GM12878 (cell line): ENCODE data around the gene LMX1A. TPM values are rescaled to one million over a fixed set of nuclear protein-coding genes. Genes with fewer than 3 reads are reported as not detected.

ENCODE experiments used
- ATAC-seq: fragments of 200-7000 bp; cut with Tn5 transposase; 3 replicates; pipeline ENCODE4 v1.9.1; 2020; ENCODE audit warnings: mild to moderate bottlenecking, moderate library complexity
- BruUV-seq: library from RNA; stranded (reverse); fragments of 400-500 nt; replicated peaks from 2 replicates; lab custom pipeline; 2021; lab: Mats Ljungman, UMichigan
- CTCF ChIA-PET: fragments of 300-600 bp; sonication (Branson Sonifier 250); formaldehyde crosslinking; extraction: SDS; loops from one replicate; lab custom pipeline; 2021; ENCODE audit warnings: inconsistent platforms; lab: Yijun Ruan, JAX
- POLR2A ChIA-PET: fragments of 350-600 bp; formaldehyde crosslinking; extraction: SDS; loops from one replicate; lab custom pipeline; 2021; ENCODE audit warnings: inconsistent platforms; lab: Charles Lee
- RAD21 ChIA-PET: fragments of 300-600 bp; sonication (Branson Sonifier 250); formaldehyde crosslinking; loops from one replicate; lab custom pipeline; 2023; ENCODE audit warnings: antibody characterized with exemption; ENCODE audit not compliant: unreplicated experiment; lab: Charles Lee
- SMC1A ChIA-PET: fragments of 300-600 bp; sonication (Branson Sonifier 250); formaldehyde crosslinking; loops from one replicate; lab custom pipeline; 2023; ENCODE audit not compliant: unreplicated experiment, uncharacterized antibody; lab: Charles Lee
- DNase-seq: peaks from one replicate; pipeline ENCODE4 v3.0.0-alpha.2; 2011; ENCODE audit warnings: low read depth, low spot score
- FAIRE-seq: peaks from 3 replicates; lab custom pipeline; 2011; peaks lifted over from hg19 to GRCh38; lab: Jason Lieb, UNC
- H2AFZ ChIP-seq: 2 replicates; pipeline ENCODE4 v1.6.0; 2011; ENCODE audit warnings: low read depth, low read length, control low read depth; ENCODE audit not compliant: control insufficient read depth
- H3K27ac ChIP-seq: 2 replicates; pipeline ENCODE4 v1.5.1; 2011; ENCODE audit warnings: control low read depth; ENCODE audit not compliant: control insufficient read depth, insufficient read depth
- H3K27me3 ChIP-seq, 2 experiments: replicated peaks in 1 of 2; 2 replicates each; pipeline versions ENCODE4 v1.6.0 to v1.6.1; 2011; ENCODE audit warnings: low read length in 1 of 2; ENCODE audit not compliant: control insufficient read depth in 2 of 2, insufficient read depth in 2 of 2
- H3K36me3 ChIP-seq, 2 experiments: 2 replicates each; pipeline ENCODE4 v1.5.1; 2011; ENCODE audit warnings: low read length in 1 of 2; ENCODE audit not compliant: control insufficient read depth in 2 of 2, insufficient read depth in 2 of 2
- H3K4me1 ChIP-seq: 2 replicates; pipeline ENCODE4 v1.6.1; 2011; ENCODE audit warnings: mild to moderate bottlenecking, low read length, moderate library complexity, mixed read lengths; ENCODE audit not compliant: control insufficient read depth, insufficient read depth
- H3K4me2 ChIP-seq: 2 replicates; pipeline ENCODE4 v1.6.0; 2011; ENCODE audit warnings: control low read depth; ENCODE audit not compliant: control insufficient read depth, insufficient read depth
- H3K4me3 ChIP-seq: fragments of 200-600 bp; sonication (generic); 2 replicates; pipeline ENCODE4 v1.5.1; 2016
- H3K79me2 ChIP-seq: 2 replicates; pipeline ENCODE4 v1.6.0; 2011; ENCODE audit warnings: low read length; ENCODE audit not compliant: control insufficient read depth, insufficient read depth
- H3K9ac ChIP-seq: 2 replicates; pipeline ENCODE4 v1.8.0; 2011; ENCODE audit warnings: low read length, control low read depth, mixed read lengths; ENCODE audit not compliant: control insufficient read depth, insufficient read depth
- H3K9me3 ChIP-seq: replicated peaks from 3 replicates; pipeline ENCODE4 v1.5.1; 2011; ENCODE audit warnings: mild to moderate bottlenecking, low read length; ENCODE audit not compliant: control insufficient read depth, insufficient read depth
- H4K20me1 ChIP-seq: 2 replicates; pipeline ENCODE4 v1.6.0; 2011; ENCODE audit not compliant: control insufficient read depth, insufficient read depth
- BHLHE40 ChIP-seq, 2 experiments: fragments of 450-650 bp in 1 of 2; IDR thresholded peaks; 2 replicates each; pipeline ENCODE4 v1.6.1; 2011 to 2017; ENCODE audit warnings: low read depth in 2 of 2, borderline replicate concordance in 1 of 2, improper control_type of control experiment in 1 of 2, low read length in 1 of 2, mild to moderate bottlenecking in 1 of 2
- EGR1 ChIP-seq, 2 experiments: IDR thresholded peaks; 1 replicate in 1 of 2; 2 replicates in 1 of 2; pipeline ENCODE4 v1.6.1; 2011 to 2012; ENCODE audit warnings: low read depth in 2 of 2, low read length in 2 of 2, borderline replicate concordance in 1 of 2, mild to moderate bottlenecking in 1 of 2, moderate library complexity in 1 of 2
- ESRRA ChIP-seq: IDR thresholded peaks from 2 replicates; pipeline ENCODE4 v1.6.1; 2012; ENCODE audit warnings: mild to moderate bottlenecking, low read length, improper control_type of control experiment
- EZH2 ChIP-seq: IDR thresholded peaks from 2 replicates; pipeline ENCODE4 v1.6.1; 2012; ENCODE audit warnings: low read depth, mild to moderate bottlenecking, control low read depth, inconsistent platforms, low read length, borderline replicate concordance; ENCODE audit not compliant: control insufficient read depth
- GABPA ChIP-seq: IDR thresholded peaks from 2 replicates; pipeline ENCODE4 v1.6.1; 2014; ENCODE audit warnings: antibody characterized with exemption, low read depth, mild to moderate bottlenecking, inconsistent platforms
- GATAD2B ChIP-seq: fragments of 450-650 bp; conservative IDR thresholded peaks from 2 replicates; pipeline ENCODE4 v1.6.1; 2017; ENCODE audit warnings: low read depth, mild to moderate bottlenecking, moderate library complexity
- KAT2A ChIP-seq: conservative IDR thresholded peaks from 2 replicates; pipeline ENCODE4 v1.6.1; 2011; ENCODE audit warnings: low read depth, low read length; ENCODE audit not compliant: control insufficient read depth
- KDM1A ChIP-seq: fragments of 200-600 bp; sonication (generic); IDR thresholded peaks from 2 replicates; pipeline ENCODE4 v1.6.1; 2016; ENCODE audit warnings: borderline replicate concordance
- NFYB ChIP-seq: IDR thresholded peaks from 2 replicates; pipeline ENCODE4 v1.6.1; 2011; ENCODE audit warnings: low read depth, mild to moderate bottlenecking, low read length, improper control_type of control experiment, moderate library complexity; ENCODE audit not compliant: insufficient read depth
- NR2C2 ChIP-seq: IDR thresholded peaks from 2 replicates; pipeline ENCODE4 v1.6.1; 2011; ENCODE audit warnings: borderline replicate concordance, low read depth; ENCODE audit not compliant: control insufficient read depth, insufficient read length
- PML ChIP-seq: IDR thresholded peaks from 2 replicates; pipeline ENCODE4 v1.6.1; 2012; ENCODE audit warnings: low read length, inconsistent platforms
- RAD51 ChIP-seq: fragments of 450-650 bp; IDR thresholded peaks from 2 replicates; pipeline ENCODE4 v1.6.1; 2016; ENCODE audit warnings: moderate library complexity, mild to moderate bottlenecking, inconsistent platforms
- SREBF1 ChIP-seq: IDR thresholded peaks from 2 replicates; pipeline ENCODE4 v1.6.1; 2012; ENCODE audit warnings: mild to moderate bottlenecking, low read length
- TBL1XR1 ChIP-seq: IDR thresholded peaks from 2 replicates; pipeline ENCODE4 v1.6.1; 2012; ENCODE audit warnings: low read depth, low read length, improper control_type of control experiment
- YY1 ChIP-seq: IDR thresholded peaks from 2 replicates; pipeline ENCODE4 v1.6.1; 2011; ENCODE audit warnings: low read depth, mild to moderate bottlenecking, low read length
- ZBTB33 ChIP-seq: fragments of 450-650 bp; IDR thresholded peaks from 2 replicates; pipeline ENCODE4 v1.6.1; 2017; ENCODE audit warnings: mild to moderate bottlenecking
- ZBTB40 ChIP-seq: fragments of 450-650 bp; IDR thresholded peaks from 2 replicates; pipeline ENCODE4 v1.6.1; 2016; ENCODE audit warnings: mild to moderate bottlenecking, moderate library complexity, borderline replicate concordance
- WGBS: methylation state at CpG from one replicate; pipeline ENCODE4 v1.1.6; 2016; ENCODE audit warnings: low lambda C conversion rate; ENCODE audit not compliant: insufficient replicate concordance, insufficient coverage; ENCODE audit errors: missing lambda C conversion rate; 5-methylcytosine and 5-hydroxymethylcytosine counted together
- in situ Hi-C: fragments of 300-500 bp; cut with MboI; formaldehyde crosslinking; loops from 9 replicates; pipeline ENCODE4 v1.14.3; 2018; ENCODE audit warnings: mixed read lengths
- intact Hi-C: fragments of 100-400 bp; cut with micrococcal nuclease; formaldehyde crosslinking; loops from one replicate; pipeline ENCODE4 v1.14.2; 2022; ENCODE audit not compliant: unreplicated experiment
- polyA plus RNA-seq, 11 experiments: library from polyadenylated mRNA; depleted of rRNA in 4 of 11; unstranded in 6 of 11; stranded (reverse) in 5 of 11; fragments of >200 nt; fragmentation: Nextera tagmentation in 4 of 11; fragmentation: Illumina TruSeq in 1 of 11; extraction: Ambion mirVana in 4 of 11; extraction: Trizol in 1 of 11; gene quantifications; 1 replicate in 1 of 11; 2 replicates in 10 of 11; pipeline versions ENCODE4 v1.2.1 to v1.2.3, GENCODE V29; 2011 to 2016; ENCODE audit warnings: inconsistent platforms in 2 of 11, missing spikeins in 2 of 11, low read depth in 1 of 11
- total RNA-seq, 4 experiments: library from RNA; depleted of rRNA in 3 of 4; stranded (reverse); fragments of >200 nt in 3 of 4; fragmentation: Illumina TruSeq in 1 of 4; extraction: Trizol in 1 of 4; gene quantifications; 2 replicates each; pipeline versions ENCODE4 v1.2.1 to v1.2.3, GENCODE V29; 2013 to 2021

The LMX1A gene
- total and polyA plus RNA-seq, 10 of the 15 experiments (the other 5 are each of a cell fraction or from before 2014, with no cell fraction given): not detected

GRCh38 chr1:165355139-165355976 is 1.2 kb downstream of the LMX1A start:
- in situ Hi-C loops (no loop called here), intact Hi-C loops (no loop called here)
- Histone ChIP-seq H3K27ac (no peak overlapping the region), H2AFZ (no peak overlapping the region), H3K79me2 (no peaks in the 10 kb centered on the region), H3K27me3 (peaks cover 14 to 15% of the 10 kb centered on the region in 2 experiments), H3K9ac (no peak overlapping the region), H3K4me1 (no peaks in the 10 kb centered on the region), H3K4me2 (no peak overlapping the region), H3K4me3 (no peak overlapping the region), H3K36me3 (no peaks in the 10 kb centered on the region), H3K9me3 (no peaks in the 10 kb centered on the region), H4K20me1 (no peaks in the 10 kb centered on the region)
- WGBS: 25% methylated on average over 51 of the region's 53 CpGs
- no peak for DNase-seq
- SMC1A ChIA-PET: no interaction called here
- no peak for FAIRE-seq
- no peak for ATAC-seq
- CTCF ChIA-PET: interaction anchor here (0.8 kb wide), 1 partner anchor 12 kb away, joined by 5 read pairs; no protein-coding TSS in a partner anchor
- TF ChIP-seq RAD51 (no peak), ZBTB33 (no peak), EZH2 (no peak), NFYB (no peak), BHLHE40 (IDR thresholded peaks at IDR 0.05; ENCODE audit: borderline replicate concordance in 1 of 2, low read depth in 2 of 2, low read length in 1 of 2) (no peak), SREBF1 (no peak), ZBTB40 (no peak), GABPA (no peak), EGR1 (IDR thresholded peaks at IDR 0.05; ENCODE audit: borderline replicate concordance in 1 of 2, low read depth in 2 of 2, low read length in 2 of 2) (no peak), TBL1XR1 (no peak), GATAD2B (no peak), YY1 (no peak), KAT2A (no peak), NR2C2 (no peak), ESRRA (no peak), PML (no peak), KDM1A (no peak)
- RAD21 ChIA-PET: no interaction called here
- POLR2A ChIA-PET: no interaction called here
- BruUV-seq: no TSS peak
